ENCODE measurements around the gene KIDINS220. TPM values are rescaled to one million over a fixed set of nuclear protein-coding genes. Genes with fewer than 3 reads are reported as not detected.
A peak's percentile ranks its signal among the peaks of the same experiment; 100 is the strongest.

KIDINS220 gene
- total RNA-seq, 1 donor from 2014 or later: 45.3 TPM

DNA sequence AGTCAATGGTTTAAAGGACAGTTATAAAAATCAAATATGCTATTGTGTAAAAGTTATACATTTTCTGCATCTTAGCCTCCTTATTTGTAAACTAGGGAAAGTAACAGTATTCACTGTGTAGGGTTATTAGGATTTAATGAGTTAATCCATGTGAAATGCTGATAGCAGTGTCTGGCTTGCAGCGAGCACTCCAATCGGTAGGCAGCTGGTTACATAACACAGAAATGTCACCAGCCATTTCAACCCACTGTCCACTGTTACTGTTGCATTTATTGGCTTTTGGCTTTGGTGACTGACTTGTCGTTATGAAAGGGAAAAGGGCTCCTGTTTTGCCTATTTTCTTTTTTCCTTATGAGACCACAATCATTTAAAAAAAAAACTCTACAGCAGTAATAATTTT, 116.7 kb downstream of the KIDINS220 start:
- Histone ChIP-seq H3K4me3 (ENCODE audit: low read depth, low read length) (no peak overlapping the region), H3K36me3 (ENCODE audit: control insufficient read depth, insufficient read depth, low read length) (no peaks in the 10 kb centered on the region), H3K27me3 (ENCODE audit: control insufficient read depth, insufficient read depth, low read length) (no peaks in the 10 kb centered on the region)
- FAIRE-seq (no peak), DNase-seq (ENCODE audit: low read depth) (no peak)
- TF ChIP-seq, protein P1, sequence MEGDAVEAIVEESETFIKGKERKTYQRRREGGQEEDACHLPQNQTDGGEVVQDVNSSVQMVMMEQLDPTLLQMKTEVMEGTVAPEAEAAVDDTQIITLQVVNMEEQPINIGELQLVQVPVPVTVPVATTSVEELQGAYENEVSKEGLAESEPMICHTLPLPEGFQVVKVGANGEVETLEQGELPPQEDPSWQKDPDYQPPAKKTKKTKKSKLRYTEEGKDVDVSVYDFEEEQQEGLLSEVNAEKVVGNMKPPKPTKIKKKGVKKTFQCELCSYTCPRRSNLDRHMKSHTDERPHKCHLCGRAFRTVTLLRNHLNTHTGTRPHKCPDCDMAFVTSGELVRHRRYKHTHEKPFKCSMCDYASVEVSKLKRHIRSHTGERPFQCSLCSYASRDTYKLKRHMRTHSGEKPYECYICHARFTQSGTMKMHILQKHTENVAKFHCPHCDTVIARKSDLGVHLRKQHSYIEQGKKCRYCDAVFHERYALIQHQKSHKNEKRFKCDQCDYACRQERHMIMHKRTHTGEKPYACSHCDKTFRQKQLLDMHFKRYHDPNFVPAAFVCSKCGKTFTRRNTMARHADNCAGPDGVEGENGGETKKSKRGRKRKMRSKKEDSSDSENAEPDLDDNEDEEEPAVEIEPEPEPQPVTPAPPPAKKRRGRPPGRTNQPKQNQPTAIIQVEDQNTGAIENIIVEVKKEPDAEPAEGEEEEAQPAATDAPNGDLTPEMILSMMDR (IDR thresholded peaks at IDR 0.05; ENCODE audit: insufficient read depth, low read length, severe bottlenecking): no peak

DNA sequence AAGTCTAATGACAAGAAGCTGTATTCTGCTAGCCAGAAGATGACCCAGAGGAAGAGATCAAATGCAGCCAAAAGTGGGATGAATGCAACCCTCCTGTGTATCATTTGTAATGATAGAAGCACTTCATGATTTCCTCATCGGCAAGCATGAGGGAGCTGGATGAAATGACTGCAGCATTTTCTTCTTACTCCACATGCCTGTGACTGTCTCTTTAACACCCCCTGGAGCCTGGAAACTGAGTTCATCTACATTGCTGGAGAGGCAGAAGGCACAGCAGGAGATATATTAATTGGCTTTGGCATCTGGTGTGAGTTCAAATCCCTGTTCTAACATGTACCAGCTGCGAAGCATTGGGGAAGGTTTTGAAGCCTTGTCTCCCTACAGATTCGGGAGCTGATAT, 117.9 kb downstream of the KIDINS220 start:
- FAIRE-seq (no peak), DNase-seq (ENCODE audit: low read depth) (no peak)
- TF ChIP-seq, protein P1 (IDR thresholded peaks at IDR 0.05; ENCODE audit: insufficient read depth, low read length, severe bottlenecking): no peak
- no peaks in the 10 kb centered on the region for H3K36me3 ChIP-seq (ENCODE audit: control insufficient read depth, insufficient read depth, low read length)
- no peak overlapping the region for H3K4me3 ChIP-seq (ENCODE audit: low read depth, low read length)
- H3K27me3 ChIP-seq (ENCODE audit: control insufficient read depth, insufficient read depth, low read length): no peaks in the 10 kb centered on the region

DNA sequence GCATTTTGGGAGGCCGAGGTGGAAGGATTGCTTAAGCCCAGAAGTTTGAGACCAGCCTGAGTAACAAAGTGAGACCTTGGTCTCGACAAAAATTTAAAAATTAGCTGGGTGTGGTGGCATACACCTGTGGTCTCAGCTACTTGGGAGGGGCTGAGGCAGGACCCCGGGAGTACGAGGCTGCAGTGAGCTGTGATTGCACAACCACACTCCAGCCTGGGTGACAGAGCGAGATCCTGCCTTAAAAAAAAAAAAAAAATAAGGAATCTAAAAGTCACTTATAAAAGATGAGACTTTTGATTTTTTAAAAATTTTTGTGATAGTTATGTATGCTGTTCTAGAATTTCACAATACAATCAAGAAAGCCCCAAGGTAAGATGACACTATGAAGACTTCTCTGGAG, 122.4 kb downstream of the KIDINS220 start:
- H3K4me3 ChIP-seq (ENCODE audit: low read depth, low read length): no peak overlapping the region
- TF ChIP-seq, protein P1 (IDR thresholded peaks at IDR 0.05; ENCODE audit: insufficient read depth, low read length, severe bottlenecking): no peak
- H3K36me3 ChIP-seq (ENCODE audit: control insufficient read depth, insufficient read depth, low read length): no peaks in the 10 kb centered on the region
- DNase-seq (ENCODE audit: low read depth) (no peak), FAIRE-seq (no peak)
- H3K27me3 ChIP-seq (ENCODE audit: control insufficient read depth, insufficient read depth, low read length): no peaks in the 10 kb centered on the region

DNA sequence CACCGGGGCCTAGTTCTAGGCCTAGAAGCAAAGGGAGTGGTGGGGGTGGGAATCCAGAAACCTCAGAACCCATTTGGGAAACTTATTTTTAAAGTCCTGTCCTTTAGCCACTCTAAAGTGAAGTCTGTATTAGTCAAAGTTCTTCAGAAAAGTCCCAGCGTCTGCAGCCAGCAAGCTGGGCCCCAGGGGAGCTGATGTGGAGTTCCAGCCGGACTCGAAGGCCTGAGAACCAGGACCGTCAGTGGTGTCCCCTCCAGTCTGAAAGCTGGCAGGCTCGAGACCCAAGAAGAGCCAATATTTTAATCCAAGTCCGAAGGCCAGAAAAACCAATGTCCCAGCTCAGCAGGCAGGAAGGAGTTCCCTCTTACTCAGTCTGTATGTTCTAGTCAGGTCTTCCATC, 123.1 kb downstream of the KIDINS220 start:
- Histone ChIP-seq H3K4me3 (ENCODE audit: low read depth, low read length) (no peak overlapping the region), H3K36me3 (ENCODE audit: control insufficient read depth, insufficient read depth, low read length) (no peaks in the 10 kb centered on the region), H3K27me3 (ENCODE audit: control insufficient read depth, insufficient read depth, low read length) (no peaks in the 10 kb centered on the region)
- no peak for FAIRE-seq
- TF ChIP-seq, protein P1 (IDR thresholded peaks at IDR 0.05; ENCODE audit: insufficient read depth, low read length, severe bottlenecking): no peak
- no peak for DNase-seq (ENCODE audit: low read depth)

GRCh38 chr2:8710951-8711350, 126.5 kb downstream of the KIDINS220 start:
- FAIRE-seq: no peak

GRCh38 chr2:8709611-8710010, 127.8 kb downstream of the KIDINS220 start:
- FAIRE-seq (no peak), DNase-seq (ENCODE audit: low read depth) (no peak)
- no peaks in the 10 kb centered on the region for H3K36me3 ChIP-seq (ENCODE audit: control insufficient read depth, insufficient read depth, low read length)
- no peak overlapping the region for H3K4me3 ChIP-seq (ENCODE audit: low read depth, low read length)
- TF ChIP-seq, protein P1 (IDR thresholded peaks at IDR 0.05; ENCODE audit: insufficient read depth, low read length, severe bottlenecking): no peak
- H3K27me3 ChIP-seq (ENCODE audit: control insufficient read depth, insufficient read depth, low read length): no peaks in the 10 kb centered on the region

More at GRCh38 chr2:8710951-8711350, 126.5 kb downstream of the KIDINS220 start:
- DNase-seq (ENCODE audit: low read depth): peak; percentile 81
- TF ChIP-seq, protein P1 (IDR thresholded peaks at IDR 0.05; ENCODE audit: insufficient read depth, low read length, severe bottlenecking): no peak
- Histone ChIP-seq H3K27me3 (ENCODE audit: control insufficient read depth, insufficient read depth, low read length) (no peaks in the 10 kb centered on the region), H3K4me3 (ENCODE audit: low read depth, low read length) (no peak overlapping the region), H3K36me3 (ENCODE audit: control insufficient read depth, insufficient read depth, low read length) (no peaks in the 10 kb centered on the region)

Measured in bronchial epithelial cell (primary cell).